ENCODE results near the gene LRRC3. TPM values are rescaled to one million over a fixed set of nuclear protein-coding genes. Genes with fewer than 3 reads are reported as not detected.
A peak's percentile ranks its signal among the peaks of the same experiment; 100 is the strongest.

The LRRC3 gene
- total RNA-seq, 1 donor from 2014 or later, result 2.2 TPM

GRCh38 chr21:44508711-44509445 lies 53.6 kb downstream of the LRRC3 start:
- H3K36me3 ChIP-seq, result no peaks in the 10 kb centered on the region
- intact Hi-C loops (cut with DNase I), result no loop called here
- no peak overlapping the region for H3K4me3 ChIP-seq
- no peaks in the 10 kb centered on the region for H3K27me3 ChIP-seq
- no peaks in the 10 kb centered on the region for H3K4me1 ChIP-seq
- TF ChIP-seq CTCF (IDR thresholded peaks at IDR 0.05), result no peak
- DNase-seq (ENCODE audit: low spot score in 2 of 2), result no peak
- H3K27ac ChIP-seq, result no peak overlapping the region
- H3K9me3 ChIP-seq, result no peaks in the 10 kb centered on the region

DNA sequence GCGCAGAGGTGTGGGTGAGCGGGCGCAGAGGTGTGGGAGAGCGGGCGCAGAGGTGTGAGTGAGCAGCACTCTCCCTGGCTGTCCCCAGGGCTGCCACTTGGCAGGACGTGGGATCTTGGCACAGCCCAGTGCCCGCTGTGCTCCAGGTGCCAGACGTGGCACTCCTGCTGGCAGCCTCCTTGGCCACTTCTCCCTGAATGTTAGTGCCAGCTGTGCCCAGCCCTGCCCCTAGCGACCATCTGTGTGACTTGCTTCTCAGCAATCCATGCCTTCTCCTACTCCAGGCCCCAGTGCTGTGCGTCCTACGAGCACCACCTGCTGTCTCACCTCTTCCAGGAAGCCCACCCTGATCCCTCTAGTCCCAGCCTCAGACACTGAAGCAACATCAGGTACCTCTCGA lies 54.2 kb downstream of the LRRC3 start:
- intact Hi-C loops (cut with DNase I), result no loop called here
- no peak for TF ChIP-seq CTCF (IDR thresholded peaks at IDR 0.05)
- no peaks in the 10 kb centered on the region for H3K27me3 ChIP-seq

DNA sequence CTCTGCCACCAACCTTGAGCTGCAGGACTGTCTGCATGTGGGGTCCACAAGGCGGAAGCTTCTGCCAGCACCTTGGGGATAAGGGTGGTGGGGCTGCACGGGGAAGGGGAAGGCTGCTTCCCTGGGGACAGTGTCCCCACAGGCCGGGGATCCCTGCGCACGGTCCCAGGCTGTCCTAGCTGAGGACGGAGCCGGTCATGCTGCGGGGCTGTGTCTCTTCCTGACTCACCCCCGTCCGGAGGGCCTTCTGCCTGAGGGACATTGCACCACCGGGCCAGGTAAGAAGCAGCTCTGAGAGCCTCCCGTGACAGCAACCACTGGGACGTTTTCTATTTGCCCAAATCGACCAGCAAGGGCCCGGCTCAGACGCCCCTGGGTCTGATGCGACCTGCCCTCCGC lies 54.8 kb downstream of the LRRC3 start:
- H3K27ac ChIP-seq, result no peak overlapping the region
- DNase-seq (ENCODE audit: low spot score in 2 of 2), result no peak
- no peak for TF ChIP-seq CTCF (IDR thresholded peaks at IDR 0.05)
- no peaks in the 10 kb centered on the region for H3K27me3 ChIP-seq
- H3K9me3 ChIP-seq, result no peaks in the 10 kb centered on the region
- intact Hi-C loops (cut with DNase I), result no loop called here
- H3K36me3 ChIP-seq, result no peaks in the 10 kb centered on the region
- H3K4me3 ChIP-seq, result no peak overlapping the region
- no peaks in the 10 kb centered on the region for H3K4me1 ChIP-seq

More for the DNA sequence above, 54.2 kb downstream of the LRRC3 start:
- Histone ChIP-seq H3K36me3 (no peaks in the 10 kb centered on the region), H3K4me3 (no peak overlapping the region), H3K27ac (no peak overlapping the region), H3K9me3 (no peaks in the 10 kb centered on the region), H3K4me1 (no peaks in the 10 kb centered on the region)
- DNase-seq (ENCODE audit: low spot score in 2 of 2), result no peak

GRCh38 chr21:44510508-44511218 lies 55.4 kb downstream of the LRRC3 start:
- intact Hi-C loops (cut with DNase I), result no loop called here
- Histone ChIP-seq H3K4me1 (no peaks in the 10 kb centered on the region), H3K9me3 (no peaks in the 10 kb centered on the region), H3K27me3 (no peaks in the 10 kb centered on the region), H3K36me3 (no peaks in the 10 kb centered on the region), H3K27ac (no peak overlapping the region), H3K4me3 (no peak overlapping the region)
- DNase-seq (ENCODE audit: low spot score in 2 of 2), result no peak
- TF ChIP-seq CTCF (IDR thresholded peaks at IDR 0.05), result peak in 2 of 3 experiments; percentile 55 to 62

DNA sequence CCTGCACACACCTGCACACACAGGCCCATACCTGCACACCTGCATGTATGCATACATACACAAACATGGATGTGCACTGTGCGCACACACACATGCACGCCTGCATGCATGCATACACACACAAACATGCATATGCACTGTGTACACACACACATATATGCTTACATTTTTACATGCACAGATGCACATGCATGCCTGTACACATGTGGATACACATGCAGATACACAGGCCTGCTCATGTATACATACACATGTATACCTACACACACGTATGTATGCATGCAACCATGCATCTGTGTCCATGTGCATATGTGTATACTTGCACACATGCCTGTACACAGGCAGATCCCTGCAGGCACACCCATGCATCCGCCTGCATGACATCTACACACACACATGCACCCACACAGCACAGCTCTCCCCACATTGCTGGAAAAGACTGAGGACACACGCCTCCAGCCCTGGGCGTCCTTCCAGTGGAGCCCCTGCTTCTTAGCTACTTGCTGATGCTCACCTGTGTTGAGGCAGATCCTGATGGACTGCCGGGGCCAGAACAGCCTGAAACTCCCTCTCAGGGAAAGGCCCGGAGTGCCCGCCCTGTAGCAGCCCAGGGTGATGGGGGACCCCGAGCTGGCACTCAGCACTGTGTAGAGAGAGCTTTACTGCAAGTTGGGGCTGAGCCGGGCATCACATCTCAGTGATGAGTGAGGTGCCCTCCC lies 56.1 kb downstream of the LRRC3 start:
- no peaks in the 10 kb centered on the region for H3K9me3 ChIP-seq
- DNase-seq (ENCODE audit: low spot score in 2 of 2), result no peak
- no peak overlapping the region for H3K27ac ChIP-seq
- no peak for TF ChIP-seq CTCF (IDR thresholded peaks at IDR 0.05)
- no peaks in the 10 kb centered on the region for H3K4me1 ChIP-seq
- no peak overlapping the region for H3K4me3 ChIP-seq
- no peaks in the 10 kb centered on the region for H3K27me3 ChIP-seq
- no peaks in the 10 kb centered on the region for H3K36me3 ChIP-seq
- intact Hi-C loops (cut with DNase I), result no loop called here

Other genes with a start within 250 kb of the LRRC3 start
- gene ICOSLG, start 214.6 kb upstream of the LRRC3 start, total RNA-seq, result not detected
- not detected for gene DNMT3L, start 193.6 kb upstream of the LRRC3 start, total RNA-seq
- gene AIRE, start 169.6 kb upstream of the LRRC3 start, total RNA-seq, result 0.75 TPM
- 153 TPM for gene PFKL, start 155.5 kb upstream of the LRRC3 start, total RNA-seq
- 68.5 TPM for gene CFAP410, start 116.1 kb upstream of the LRRC3 start, total RNA-seq
- gene TRPM2, start 101.9 kb upstream of the LRRC3 start, total RNA-seq, result 0.43 TPM
- not detected for gene KRTAP10-1, start 84.7 kb downstream of the LRRC3 start, total RNA-seq
- not detected for gene KRTAP10-2, start 96.0 kb downstream of the LRRC3 start, total RNA-seq
- gene KRTAP10-3, start 103.3 kb downstream of the LRRC3 start, total RNA-seq, result not detected
- not detected for gene KRTAP10-4, start 118.2 kb downstream of the LRRC3 start, total RNA-seq
- gene KRTAP10-5, start 125.1 kb downstream of the LRRC3 start, total RNA-seq, result not detected
- gene KRTAP10-6, start 137.0 kb downstream of the LRRC3 start, total RNA-seq, result not detected
- gene KRTAP10-7, start 145.1 kb downstream of the LRRC3 start, total RNA-seq, result not detected
- gene KRTAP10-8, start 156.6 kb downstream of the LRRC3 start, total RNA-seq, result not detected
- gene KRTAP10-9, start 171.6 kb downstream of the LRRC3 start, total RNA-seq, result not detected
- not detected for gene KRTAP10-10, start 181.8 kb downstream of the LRRC3 start, total RNA-seq
- gene KRTAP10-11, start 190.9 kb downstream of the LRRC3 start, total RNA-seq, result not detected
- not detected for gene KRTAP12-4, start 199.1 kb downstream of the LRRC3 start, total RNA-seq
- gene KRTAP12-3, start 202.4 kb downstream of the LRRC3 start, total RNA-seq, result not detected
- gene KRTAP12-2, start 211.4 kb downstream of the LRRC3 start, total RNA-seq, result not detected
- gene KRTAP12-1, start 226.7 kb downstream of the LRRC3 start, total RNA-seq, result not detected
- gene KRTAP10-12, start 241.7 kb downstream of the LRRC3 start, total RNA-seq, result not detected

Data from ascending aorta (tissue), 2 donors.